ENCODE results near the gene ARG1.
"Not testable (repeated sequence)": the region's sequence is repeated elsewhere in the genome, so short reads cannot be mapped to it uniquely, and the experiment has no call there.

ARG1 gene

DNA sequence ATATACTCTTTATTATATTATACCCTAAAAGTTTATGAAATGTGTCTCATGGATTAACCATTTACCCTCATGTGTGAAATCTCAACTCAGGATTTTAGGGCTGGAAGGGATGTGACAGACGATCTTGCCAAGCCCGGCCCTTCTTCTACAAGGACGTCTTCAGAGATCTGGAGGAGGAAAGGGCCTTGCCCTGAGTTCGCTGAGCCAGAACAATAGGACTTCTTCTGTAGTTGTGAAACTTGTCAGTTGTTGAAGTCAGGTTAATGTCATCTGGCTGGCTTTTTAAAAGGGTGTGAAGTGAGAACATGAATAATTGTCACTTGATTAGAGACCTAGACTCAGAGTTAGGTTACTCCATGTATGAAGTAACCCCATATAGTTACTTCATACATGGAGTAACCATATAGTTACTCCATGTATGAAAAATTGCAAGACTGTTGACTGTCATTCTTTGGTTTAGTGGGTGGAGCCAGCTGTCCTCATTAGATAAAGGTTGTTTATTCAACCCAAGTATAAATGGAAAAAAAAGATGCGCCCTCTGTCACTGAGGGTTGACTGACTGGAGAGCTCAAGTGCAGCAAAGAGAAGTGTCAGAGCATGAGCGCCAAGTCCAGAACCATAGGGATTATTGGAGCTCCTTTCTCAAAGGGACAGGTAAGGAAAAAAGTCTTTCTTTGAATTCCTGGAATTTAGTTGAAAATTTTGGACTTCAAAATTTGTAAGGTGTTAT lies at the start of gene ARG1:
Gene ARG1, plus strand, starts transcription at position 541 of the 730 bp plus-strand sequence. Its CDS starts 57 bp downstream, at position 598.
- DNase-seq, result no peak

DNA sequence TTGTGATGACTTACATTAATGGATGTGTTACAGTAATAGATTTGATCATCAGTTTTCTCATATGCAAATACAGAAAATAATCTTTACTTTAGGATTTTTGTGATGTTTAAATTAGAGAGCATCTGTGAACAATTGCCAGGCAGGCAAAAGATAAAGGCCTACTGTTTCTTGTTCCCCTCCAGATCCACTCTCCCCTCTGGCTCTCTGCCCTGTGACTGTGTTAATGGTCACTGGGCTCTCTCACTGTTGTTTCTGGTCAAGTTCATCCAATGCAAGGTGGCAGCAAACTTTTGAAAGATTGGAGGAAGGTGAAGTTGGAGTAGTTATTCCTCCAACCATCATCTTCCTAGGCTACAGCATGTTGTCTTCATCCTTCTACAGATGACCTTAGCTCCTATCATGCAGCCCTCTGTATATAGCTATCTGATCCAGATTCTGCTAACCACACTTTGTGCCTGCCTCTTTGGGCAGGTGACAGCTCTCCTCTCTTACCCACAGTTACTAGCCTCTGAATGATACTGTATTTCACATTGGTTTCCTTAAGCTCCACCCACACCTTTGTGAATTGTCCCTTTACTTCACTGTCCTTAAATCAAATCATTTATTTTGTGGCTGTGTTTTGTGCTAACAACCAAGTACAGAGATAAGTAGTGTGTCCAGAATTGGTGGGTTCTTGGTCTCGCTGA lies 48.9 kb upstream of the ARG1 start:
- DNase-seq, result no peak

DNA sequence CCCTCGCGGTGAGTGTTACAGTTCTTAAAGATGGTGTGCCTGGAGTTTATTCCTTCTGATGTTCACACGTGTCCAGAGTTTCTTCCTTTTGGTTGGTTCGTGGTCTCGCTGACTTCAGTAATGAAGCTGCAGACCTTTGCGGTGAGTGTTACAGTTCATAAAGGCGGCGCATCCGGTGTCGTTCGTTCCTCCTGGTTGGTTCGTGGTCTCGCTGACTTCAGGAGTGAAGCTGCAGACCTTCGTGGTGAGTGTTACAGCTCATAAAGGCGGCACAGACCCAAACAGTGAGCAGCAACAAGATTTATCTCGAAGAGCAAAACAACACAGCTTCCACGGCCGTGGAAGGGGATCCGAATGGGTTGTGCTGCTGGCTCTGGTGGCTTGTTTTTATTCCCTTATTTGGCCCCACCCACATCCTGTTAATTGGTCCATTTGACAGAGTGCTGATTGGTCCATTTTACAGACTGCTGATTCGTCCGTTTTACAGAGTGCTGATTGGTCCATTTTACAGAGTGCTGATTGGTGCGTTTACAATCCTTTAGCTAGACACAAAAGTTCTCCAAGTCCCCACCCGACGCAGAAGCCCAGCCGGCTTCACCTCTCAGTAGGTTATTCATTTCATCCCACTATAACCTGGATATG lies 48.2 kb upstream of the ARG1 start:
- no peak for DNase-seq

DNA sequence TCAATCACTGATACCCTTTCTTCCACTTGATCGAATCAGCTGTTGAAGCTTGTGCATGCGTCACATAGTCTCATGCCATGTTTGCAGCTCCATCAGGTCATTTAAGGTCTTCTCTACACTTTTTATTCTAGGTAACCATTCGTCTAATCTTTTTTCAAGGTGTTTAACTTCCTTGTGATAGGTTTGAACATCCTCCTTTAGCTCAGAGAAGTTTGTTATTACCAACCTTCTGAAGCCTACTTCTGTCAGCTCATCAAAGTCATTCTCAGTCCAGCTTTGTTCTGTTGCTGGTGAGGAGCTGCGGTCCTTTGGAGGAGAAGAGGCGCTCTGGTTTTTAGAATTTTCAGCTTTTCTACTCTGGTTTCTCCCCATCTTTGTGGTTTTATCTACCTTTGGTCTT lies 42.1 kb upstream of the ARG1 start:
- DNase-seq, result not testable (repeated sequence)

DNA sequence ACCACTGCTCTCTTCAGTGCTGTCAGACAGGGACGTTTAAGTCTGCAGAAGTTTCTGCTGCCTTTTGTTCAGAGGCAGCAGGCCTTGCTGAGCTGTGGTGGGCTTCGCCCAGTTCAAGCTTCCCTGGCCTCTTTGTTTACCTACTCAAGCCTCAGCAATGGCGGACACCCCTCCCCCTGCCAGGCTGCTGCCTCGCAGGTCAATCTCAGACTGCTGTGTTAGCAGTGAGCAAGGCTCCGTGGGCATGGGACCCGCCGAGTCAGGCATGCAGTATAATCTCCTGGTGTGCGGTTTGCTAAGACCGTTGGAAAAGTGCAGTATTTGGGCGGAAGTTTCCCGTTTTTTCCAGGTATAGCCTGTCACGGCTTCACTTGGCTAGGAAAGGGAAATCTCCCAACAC lies 41.3 kb upstream of the ARG1 start:
- DNase-seq, result not testable (repeated sequence)

DNA sequence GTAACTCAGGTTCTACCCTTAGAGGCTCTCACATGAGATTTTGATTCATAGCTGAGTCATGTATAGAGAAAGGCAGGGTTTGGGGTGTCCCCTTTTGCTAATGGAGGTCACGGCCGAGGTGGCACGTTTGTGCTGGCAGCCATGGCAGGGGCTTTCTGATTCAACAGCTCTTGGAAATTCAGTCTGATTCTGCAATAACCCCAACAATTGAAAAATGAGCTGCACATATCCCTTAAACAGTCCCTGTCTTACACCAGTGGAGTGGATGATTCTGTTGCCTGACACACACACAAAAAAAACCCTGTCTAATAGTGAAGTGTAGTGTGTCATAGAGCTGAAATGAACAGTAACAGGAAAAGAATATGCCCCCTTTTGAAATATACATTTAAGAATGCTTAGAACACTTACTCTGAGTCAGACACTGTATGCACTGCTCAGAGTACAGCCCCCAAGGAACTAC lies 40.4 kb upstream of the ARG1 start:
- no peak for DNase-seq

DNA sequence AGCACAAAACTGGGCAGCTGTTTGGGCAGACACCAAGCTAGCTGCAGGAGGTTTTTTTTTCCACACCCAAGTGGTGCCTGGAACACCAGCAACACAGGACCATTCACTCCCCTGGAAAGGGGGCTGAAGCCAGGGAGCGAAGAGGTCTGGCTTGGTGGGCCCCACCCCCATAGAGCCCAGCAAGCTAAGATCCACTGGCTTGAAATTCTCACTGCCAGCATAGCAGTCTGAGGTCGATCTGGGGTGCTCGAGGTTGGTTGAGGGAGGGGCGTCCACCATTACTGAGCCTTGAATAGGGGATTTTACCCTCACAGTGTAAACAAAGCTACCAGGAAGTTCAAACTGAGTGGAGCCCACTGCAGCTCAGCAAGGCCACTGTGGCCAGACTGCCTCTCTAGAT lies 34.4 kb upstream of the ARG1 start:
- DNase-seq, result not testable (repeated sequence)

DNA sequence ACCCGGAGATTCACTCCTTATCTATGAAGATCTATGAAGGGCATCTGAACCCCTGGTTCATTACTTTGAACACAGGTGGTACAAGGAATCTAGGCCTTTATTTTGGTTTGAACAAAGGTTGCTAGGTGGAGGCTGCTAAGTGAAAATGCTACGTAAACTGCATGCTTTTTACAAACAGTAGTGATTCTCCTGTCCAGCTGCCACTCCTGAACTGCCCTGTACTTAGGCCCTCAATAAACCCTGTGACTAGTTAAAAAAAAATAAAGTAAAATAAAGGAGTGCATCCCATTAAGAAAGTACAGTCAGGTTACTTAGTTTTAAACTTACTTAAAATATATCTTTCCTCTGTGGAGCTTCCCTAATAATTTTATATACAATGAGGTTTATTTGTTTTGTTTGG lies 27.7 kb upstream of the ARG1 start:
- no peak for DNase-seq

DNA sequence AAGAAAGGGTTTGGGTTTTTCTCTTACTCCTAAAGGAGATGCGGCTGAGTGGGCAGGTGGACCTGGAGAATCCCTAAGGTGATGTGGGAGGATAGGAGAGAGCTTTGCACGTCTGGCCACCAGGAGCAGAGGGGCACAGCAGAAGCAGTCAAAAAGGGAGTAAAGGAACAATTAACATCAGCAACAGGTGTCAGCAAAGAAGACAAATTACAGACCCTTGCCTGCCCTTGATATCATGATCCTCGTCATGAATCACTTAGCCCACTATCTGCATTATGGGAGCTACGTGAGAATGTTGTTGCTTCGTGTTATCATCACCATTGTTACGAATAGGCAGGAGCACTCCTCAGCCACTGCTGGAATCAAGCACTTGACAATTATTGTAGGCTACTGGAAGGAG lies 25.5 kb upstream of the ARG1 start:
- no peak for DNase-seq

DNA sequence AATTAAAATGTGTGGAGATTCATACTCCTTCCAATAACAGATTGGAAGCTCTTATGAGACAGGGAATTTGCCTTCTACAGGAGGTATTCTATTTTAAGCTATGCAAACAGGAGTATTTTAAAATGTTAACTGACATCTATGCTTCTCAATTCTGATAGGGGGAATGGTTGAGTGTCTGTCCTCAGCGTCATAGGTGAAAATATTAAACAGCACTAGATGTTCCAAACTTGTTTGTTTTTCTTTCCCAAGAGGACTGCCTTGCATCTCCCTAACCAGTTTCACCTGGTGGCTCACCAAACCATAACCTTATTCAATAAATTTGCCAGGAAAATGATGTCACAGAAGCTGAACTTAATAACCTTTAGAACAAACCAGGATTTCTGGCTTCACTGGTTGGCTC lies 24.6 kb upstream of the ARG1 start:
- DNase-seq, result no peak

DNA sequence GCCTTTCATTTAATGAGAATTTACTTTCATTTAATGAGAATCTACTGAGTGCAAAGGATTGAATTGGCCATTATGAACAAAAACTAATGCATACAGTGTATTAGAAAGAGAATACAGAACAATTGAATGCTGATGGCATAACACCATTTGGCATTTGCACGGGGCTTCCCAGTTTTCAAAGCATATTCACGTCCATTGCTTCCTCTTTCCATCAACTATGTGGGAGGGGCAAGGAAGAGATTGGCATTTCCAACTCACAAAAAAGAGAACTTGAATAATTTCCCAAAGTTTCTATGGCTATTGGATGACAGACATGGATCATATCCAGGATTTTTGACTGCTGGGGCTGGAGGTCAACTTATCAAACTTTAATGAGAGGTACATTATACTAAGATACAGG lies 23.2 kb upstream of the ARG1 start:
- DNase-seq, result no peak

DNA sequence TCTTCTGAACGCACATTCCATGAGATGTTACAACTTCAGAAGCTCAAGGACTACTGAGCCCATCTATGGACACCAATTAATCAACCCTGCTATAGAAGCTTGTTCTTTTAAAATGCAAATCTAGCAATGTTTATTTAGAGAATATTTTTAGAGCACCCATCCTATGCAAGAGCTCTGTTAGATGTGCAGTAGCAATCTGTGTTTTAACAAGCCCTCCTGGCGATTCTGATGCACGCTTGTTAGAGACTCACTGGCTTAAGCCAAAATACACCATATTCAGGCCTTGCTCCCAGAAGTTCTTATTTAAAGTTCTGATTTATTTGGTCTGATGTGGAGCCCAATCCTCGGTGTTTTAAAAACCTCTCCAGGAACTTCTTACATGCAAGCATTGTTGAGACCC lies 21.1 kb upstream of the ARG1 start:
- DNase-seq, result no peak

DNA sequence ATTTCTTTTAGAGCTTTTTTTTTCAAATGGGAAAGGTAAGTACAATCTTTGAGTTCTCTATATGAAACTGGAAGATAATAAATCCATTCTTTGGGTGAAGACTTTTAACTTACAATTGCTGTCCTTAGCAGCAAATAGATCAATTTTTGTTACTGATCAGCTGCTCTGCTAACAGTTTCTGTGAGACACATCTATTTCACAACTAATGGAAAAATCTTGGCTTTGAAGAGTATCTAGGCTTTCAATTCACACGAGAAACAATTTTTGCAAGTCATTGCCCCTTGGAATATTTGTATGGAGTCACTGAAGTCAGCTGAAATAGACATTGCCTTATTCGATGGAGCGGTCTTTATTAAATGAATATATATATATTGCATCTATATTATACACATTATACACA lies 20.5 kb upstream of the ARG1 start:
- no peak for DNase-seq

DNA sequence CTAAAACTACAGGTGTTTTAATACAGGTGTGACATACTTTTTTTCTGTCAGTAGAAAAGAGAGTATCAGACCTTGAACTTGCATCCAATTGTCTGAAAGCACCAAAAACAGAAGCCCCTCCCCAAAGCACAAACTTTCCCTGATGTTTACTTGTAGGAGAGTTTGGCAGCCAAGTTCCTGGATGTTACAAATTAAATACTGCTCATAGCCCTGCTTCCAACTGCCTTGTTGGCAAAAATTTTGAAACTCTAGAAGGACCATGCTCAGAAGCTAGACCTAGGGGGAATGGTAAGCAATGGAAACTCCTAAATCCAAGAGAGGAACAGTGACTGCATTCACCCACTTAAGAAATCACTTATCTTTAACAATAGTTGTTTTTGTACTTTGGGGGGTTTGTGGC lies 17.0 kb upstream of the ARG1 start:
- DNase-seq, result no peak

DNA sequence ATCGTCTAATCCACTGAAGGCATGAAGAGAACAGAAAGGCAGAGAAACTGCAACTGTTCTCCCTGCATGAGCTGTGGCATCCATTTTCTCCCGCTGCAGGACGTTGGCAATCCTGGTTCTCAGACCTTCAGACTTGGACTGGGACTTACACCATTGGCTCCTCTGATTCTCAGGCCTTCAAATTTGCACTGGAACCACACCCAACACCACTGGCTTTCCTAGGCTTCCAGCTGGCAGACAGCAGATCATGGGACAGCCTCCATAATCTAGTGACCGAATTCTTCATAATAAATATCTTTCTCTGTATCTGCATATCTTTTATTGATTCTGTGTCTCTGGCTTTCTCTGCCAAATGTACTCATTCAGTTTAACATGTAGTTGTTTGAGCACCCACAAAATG lies 14.1 kb upstream of the ARG1 start:
- no peak for DNase-seq

DNA sequence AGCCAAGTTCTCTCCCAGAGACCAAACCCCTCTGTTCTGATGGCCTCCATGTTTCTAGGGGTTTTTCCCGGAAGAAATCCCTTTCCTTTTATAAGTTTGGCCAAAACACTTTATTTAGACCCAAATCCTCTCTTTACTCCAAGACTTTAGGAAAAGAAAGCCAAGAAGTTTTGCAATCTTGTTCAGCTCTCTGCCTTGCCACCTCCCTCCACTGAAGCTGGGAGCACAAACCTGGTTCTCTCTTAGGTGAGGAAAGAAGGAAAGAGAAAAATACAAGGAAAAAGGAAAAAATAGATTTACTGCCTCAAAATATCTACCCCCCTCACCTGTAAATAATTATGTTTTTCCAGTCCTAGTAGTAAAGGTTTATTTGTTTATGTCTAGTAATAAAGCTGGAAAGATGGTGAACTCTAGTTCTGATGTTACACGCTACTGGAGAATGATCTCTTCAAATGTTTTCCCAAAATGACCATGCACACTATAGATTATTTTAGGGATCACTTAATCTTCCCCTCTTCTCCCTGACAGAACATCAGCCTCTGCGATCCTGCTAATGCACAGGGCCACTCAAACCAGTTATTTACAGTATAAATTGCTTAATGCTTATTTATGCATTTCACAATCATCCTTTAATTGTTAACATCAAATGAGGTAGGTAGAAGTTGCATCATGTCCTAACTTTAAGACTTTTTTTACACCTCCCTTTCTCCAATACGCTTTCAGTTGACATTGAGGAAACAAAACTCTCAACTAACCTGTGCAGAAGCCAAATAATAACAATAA lies 10.9 kb upstream of the ARG1 start:
- no peak for DNase-seq

DNA sequence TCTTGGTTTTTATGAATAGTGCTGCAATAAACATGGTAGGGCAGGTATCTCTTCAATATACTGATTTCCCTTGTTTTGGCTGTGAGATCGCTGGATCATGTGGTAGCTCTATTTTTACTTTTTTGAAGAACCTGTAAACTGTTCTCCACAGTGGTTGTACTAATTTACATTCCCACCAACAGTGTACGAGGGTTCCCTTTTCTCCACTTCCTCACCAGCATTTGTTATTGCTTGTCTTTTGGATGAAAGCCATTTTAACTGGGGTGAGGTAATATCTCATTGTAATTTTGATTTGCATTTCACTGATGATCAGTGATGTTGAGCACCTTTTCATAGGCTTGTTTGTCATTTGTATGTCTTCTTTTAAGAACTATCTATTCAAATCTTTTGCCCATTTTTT lies 8.0 kb upstream of the ARG1 start:
- DNase-seq, result no peak

DNA sequence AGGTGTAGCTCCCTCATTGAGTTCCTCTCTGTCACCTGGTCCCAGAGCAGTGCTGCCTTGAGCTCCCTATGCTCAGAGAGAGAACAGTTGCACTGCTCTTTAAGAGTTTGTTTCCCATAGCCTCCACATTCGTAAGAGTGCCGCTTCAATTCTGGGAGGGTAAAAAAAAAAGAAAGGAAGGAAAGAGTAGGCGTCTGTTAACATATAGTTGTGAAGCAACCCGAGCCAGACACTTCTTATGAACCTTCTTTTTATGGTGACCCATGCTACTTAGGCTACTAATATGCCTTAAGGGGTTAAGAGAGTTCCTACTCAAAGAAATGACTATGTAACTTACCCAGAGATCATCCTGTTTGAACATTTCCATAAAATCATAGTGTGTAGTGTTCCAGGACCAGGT lies 4.3 kb upstream of the ARG1 start:
- no peak for DNase-seq

DNA sequence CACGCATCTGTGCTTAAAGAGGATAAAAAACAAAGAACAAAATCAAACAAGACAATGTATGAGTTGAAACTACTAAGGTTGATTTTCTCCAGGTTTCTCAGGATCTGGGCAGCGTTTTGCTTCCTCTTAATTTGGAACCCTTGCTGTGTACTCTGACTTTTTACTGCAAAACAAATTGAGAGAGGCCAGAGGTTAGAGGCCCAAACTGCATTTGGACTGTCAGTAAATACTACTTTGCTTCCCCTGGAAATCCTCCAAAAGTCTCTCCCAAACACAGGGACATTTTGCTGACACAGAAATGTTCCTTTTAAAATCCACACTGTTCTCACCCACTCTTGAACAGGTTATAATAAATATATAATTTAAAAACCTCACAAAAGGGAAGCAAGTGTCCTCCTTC lies 1.1 kb downstream of the ARG1 start:
- DNase-seq, result no peak

DNA sequence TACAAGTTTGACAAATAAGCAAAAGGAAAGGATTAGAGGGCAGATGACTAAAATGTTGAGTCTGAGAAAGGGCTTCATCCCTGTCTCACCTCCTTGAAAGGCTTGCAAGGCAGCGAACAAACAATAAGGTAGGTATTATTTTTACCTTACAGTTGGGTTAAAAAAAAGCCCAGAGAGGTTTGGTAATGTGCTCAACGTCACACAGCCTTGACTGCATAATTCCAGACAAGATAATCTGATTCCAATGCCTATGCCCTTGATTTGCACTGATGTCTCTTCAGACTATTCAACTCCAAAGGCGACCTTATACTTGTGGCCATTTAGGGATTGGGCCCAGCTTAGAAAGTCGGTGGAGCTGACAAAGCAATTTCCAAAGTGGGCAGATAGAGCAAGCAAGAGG lies 1.7 kb downstream of the ARG1 start:
- DNase-seq, result no peak

DNA sequence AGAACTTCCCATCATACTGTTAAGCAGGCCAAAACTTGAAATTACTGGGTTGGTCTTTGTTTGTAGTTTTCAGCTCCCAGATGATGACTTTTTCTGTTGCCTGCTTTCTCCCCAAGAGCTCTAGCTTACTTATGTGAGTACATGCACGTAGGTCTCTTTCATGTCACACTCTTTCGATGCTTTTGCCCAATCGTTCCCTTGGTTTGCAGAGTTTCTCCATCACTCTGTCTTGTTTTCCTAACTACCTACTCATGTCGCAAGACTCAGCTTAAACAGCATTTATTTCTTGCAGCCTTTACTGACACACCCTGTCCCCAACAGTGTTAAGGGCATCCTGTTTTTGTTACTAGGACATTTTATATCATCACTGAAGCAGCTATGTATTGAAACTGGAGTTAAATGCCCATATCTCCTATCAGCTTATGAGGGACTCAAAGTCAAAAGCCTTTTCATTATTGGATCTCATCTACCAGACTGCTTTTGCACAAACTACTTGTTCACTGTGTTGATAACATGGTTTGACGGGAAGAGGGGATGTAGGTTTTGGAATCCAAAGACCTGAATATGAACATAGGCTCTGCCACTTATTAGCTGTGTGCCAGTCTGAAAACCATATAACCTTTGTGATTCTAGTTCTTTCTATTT lies 2.9 kb downstream of the ARG1 start:
- DNase-seq, result no peak

DNA sequence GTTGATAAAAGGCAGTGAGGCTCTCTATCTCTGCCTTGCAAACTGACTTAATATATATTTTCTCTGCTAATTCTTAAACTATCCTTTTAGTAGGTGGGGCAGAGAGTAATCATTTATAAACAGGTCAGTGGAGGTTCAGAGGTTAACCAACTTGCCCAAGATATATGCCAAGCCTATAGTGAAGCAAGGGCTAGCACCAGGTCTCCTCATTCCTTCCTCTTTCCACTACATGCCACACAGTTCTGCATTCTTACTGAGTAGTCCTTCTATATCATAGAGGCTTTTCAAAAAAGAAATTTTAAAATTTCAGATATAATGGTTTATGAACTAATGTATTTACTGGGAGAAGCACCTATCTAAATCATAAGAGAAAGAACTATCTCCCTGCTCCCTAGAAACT lies 8.5 kb downstream of the ARG1 start:
- no peak for DNase-seq

DNA sequence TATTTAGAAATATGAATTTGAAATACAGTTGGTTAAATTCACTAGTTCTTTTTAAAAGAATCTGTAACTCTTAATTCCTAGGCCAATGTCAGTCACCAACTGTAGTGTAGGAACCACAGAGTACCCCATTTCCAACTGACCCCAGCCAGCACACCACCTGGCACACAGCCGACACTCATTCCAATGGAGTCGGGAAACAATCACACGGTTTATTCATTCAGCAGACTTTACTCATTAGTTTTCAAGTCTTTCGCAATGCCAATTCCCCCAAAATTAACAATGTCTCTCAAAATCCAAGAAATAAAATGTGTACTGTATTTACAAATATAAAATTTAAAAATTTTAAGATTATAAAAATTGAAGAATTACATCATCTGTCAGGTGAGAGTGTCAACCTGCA lies 13.5 kb downstream of the ARG1 start:
- DNase-seq, result no peak
